Testis (tissue), 2 donors: Measurements from ENCODE around the gene DSC3.

Experiments used
- POLR2A ChIP-seq: fragments of 450-650 bp; IDR thresholded peaks from one replicate; pipeline ENCODE4 v1.6.1; 2017; ENCODE audit warnings: antibody characterized with exemption, mild to moderate bottlenecking, moderate library complexity
- TF ChIP-seq, protein P1 (sequence below), 3 experiments: fragments of 450-650 bp in 2 of 3; fragments of 200-600 bp in 1 of 3; sonication (generic) in 1 of 3; IDR thresholded peaks; one replicate each; pipeline ENCODE4 v1.5.1; 2016 to 2019; ENCODE audit warnings: antibody characterized with exemption in 3 of 3, mild to moderate bottlenecking in 2 of 3, moderate library complexity in 1 of 3

DNA sequence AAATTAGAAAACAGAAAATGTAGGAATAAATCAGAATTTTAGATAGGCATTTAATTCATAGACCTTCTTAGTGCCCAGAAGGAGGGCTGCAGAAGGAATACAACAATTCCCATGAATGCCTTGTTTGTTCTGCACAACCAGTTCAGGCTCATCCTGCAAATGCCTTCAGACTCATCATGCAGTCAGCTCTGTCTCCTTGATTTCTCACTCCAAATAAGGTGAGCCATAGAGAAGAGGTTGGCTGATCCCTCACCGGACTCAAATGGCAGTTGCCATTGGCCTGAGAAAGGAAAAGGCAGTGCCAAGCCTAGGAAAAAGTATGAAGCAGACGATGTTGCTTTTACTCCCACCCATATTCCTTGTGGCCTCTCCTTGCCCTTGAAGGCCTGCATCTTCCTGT, 50.3 kb downstream of the DSC3 start:
- TF ChIP-seq POLR2A: no peak
- TF ChIP-seq, protein P1, sequence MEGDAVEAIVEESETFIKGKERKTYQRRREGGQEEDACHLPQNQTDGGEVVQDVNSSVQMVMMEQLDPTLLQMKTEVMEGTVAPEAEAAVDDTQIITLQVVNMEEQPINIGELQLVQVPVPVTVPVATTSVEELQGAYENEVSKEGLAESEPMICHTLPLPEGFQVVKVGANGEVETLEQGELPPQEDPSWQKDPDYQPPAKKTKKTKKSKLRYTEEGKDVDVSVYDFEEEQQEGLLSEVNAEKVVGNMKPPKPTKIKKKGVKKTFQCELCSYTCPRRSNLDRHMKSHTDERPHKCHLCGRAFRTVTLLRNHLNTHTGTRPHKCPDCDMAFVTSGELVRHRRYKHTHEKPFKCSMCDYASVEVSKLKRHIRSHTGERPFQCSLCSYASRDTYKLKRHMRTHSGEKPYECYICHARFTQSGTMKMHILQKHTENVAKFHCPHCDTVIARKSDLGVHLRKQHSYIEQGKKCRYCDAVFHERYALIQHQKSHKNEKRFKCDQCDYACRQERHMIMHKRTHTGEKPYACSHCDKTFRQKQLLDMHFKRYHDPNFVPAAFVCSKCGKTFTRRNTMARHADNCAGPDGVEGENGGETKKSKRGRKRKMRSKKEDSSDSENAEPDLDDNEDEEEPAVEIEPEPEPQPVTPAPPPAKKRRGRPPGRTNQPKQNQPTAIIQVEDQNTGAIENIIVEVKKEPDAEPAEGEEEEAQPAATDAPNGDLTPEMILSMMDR (IDR thresholded peaks at IDR 0.05): no peak
